ENCODE data around the gene CCDC88C. TPM values are rescaled to one million over a fixed set of nuclear protein-coding genes. Genes with fewer than 3 reads are reported as not detected.

Gene CCDC88C
- total RNA-seq, 6 experiments from 2014 or later: 0.09 to 0.61 (median 0.19) TPM; not detected in 3

- no peak overlapping the region for H3K27ac Mint-ChIP-seq
- no peak for TF ChIP-seq CTCF (IDR thresholded peaks at IDR 0.05)
- no peaks in the 10 kb centered on the region for H3K9me3 Mint-ChIP-seq
- H3K36me3 Mint-ChIP-seq (ENCODE audit: low read depth): peaks cover 34% of the 10 kb centered on the region
- no peaks in the 10 kb centered on the region for H3K4me1 Mint-ChIP-seq (ENCODE audit: low read depth)
- peaks cover 4% of the 10 kb centered on the region; the same call in 1 of the 2 replicates for H3K27me3 Mint-ChIP-seq (ENCODE audit: insufficient read depth)
- no peak overlapping the region for H3K4me3 Mint-ChIP-seq
- DNase-seq: no peak
Measured at GRCh38 chr14:91454580-91454979, 37.0 kb upstream of the CCDC88C start.

GRCh38 chr14:91454155-91454554 lies 36.5 kb upstream of the CCDC88C start:
- H3K4me1 Mint-ChIP-seq (ENCODE audit: low read depth): no peaks in the 10 kb centered on the region
- H3K27me3 Mint-ChIP-seq (ENCODE audit: insufficient read depth): peaks cover 4% of the 10 kb centered on the region; the same call in 1 of the 2 replicates
- no peaks in the 10 kb centered on the region for H3K9me3 Mint-ChIP-seq
- no peak overlapping the region for H3K27ac Mint-ChIP-seq
- no peak for TF ChIP-seq CTCF (IDR thresholded peaks at IDR 0.05)
- H3K4me3 Mint-ChIP-seq: no peak overlapping the region
- peaks cover 34% of the 10 kb centered on the region for H3K36me3 Mint-ChIP-seq (ENCODE audit: low read depth)
- no peak for DNase-seq

- Mint-ChIP-seq H3K4me3 (no peak overlapping the region), H3K36me3 (ENCODE audit: low read depth) (peaks cover 33% of the 10 kb centered on the region), H3K9me3 (no peaks in the 10 kb centered on the region), H3K27me3 (ENCODE audit: insufficient read depth) (peaks cover 6% of the 10 kb centered on the region; the same call in 1 of the 2 replicates), H3K4me1 (ENCODE audit: low read depth) (no peaks in the 10 kb centered on the region), H3K27ac (no peak overlapping the region)
- TF ChIP-seq CTCF (IDR thresholded peaks at IDR 0.05): no peak
- no peak for DNase-seq
Measured at GRCh38 chr14:91453744-91454143, 36.1 kb upstream of the CCDC88C start.

GRCh38 chr14:91444335-91445020 lies 26.9 kb upstream of the CCDC88C start:
- H3K27me3 Mint-ChIP-seq (ENCODE audit: insufficient read depth): peaks cover 14% of the 10 kb centered on the region; the same call in 1 of the 2 replicates
- H3K27ac Mint-ChIP-seq: no peak overlapping the region
- H3K4me3 Mint-ChIP-seq: no peak overlapping the region
- no peaks in the 10 kb centered on the region for H3K4me1 Mint-ChIP-seq (ENCODE audit: low read depth)
- H3K36me3 Mint-ChIP-seq (ENCODE audit: low read depth): no peaks in the 10 kb centered on the region
- no peak for DNase-seq
- TF ChIP-seq CTCF (IDR thresholded peaks at IDR 0.05): no peak
- H3K9me3 Mint-ChIP-seq: peaks cover 8% of the 10 kb centered on the region; the same call in 1 of the 2 replicates

GRCh38 chr14:91439345-91439744 lies 21.7 kb upstream of the CCDC88C start:
- Mint-ChIP-seq H3K9me3 (peaks cover 28% of the 10 kb centered on the region), H3K27ac (no peak overlapping the region), H3K27me3 (ENCODE audit: insufficient read depth) (peaks cover 10% of the 10 kb centered on the region; the same call in 1 of the 2 replicates), H3K4me1 (ENCODE audit: low read depth) (no peaks in the 10 kb centered on the region), H3K36me3 (ENCODE audit: low read depth) (peaks cover 9% of the 10 kb centered on the region; the same call in 1 of the 2 replicates), H3K4me3 (no peak overlapping the region)
- DNase-seq: no peak
- TF ChIP-seq CTCF (IDR thresholded peaks at IDR 0.05): no peak

All from HFFc6 (cell line).